ENCODE results near the gene CYSTM1.

Gene CYSTM1

GRCh38 chr5:140282266-140282665 is 107.3 kb downstream of the CYSTM1 start:
- no peak for DNase-seq (ENCODE audit: extremely low spot score)
- CTCF ChIA-PET: interaction anchor here (0.7 kb wide), 1 partner anchor 38 kb away, joined by 3 read pairs; no protein-coding TSS in a partner anchor
- POLR2A ChIA-PET: no interaction called here
- TF ChIP-seq CTBP1 (IDR thresholded peaks at IDR 0.05; ENCODE audit: borderline replicate concordance) (no peak), NFRKB (IDR thresholded peaks at IDR 0.05) (no peak), FOXK2 (IDR thresholded peaks at IDR 0.05) (no peak), FOXM1 (IDR thresholded peaks at IDR 0.05; ENCODE audit: borderline replicate concordance) (no peak), TARDBP (IDR thresholded peaks at IDR 0.05) (no peak), FOXA1 (IDR thresholded peaks at IDR 0.05) (no peak), SP1 (IDR thresholded peaks at IDR 0.05) (no peak), ARNT (IDR thresholded peaks at IDR 0.05) (no peak), BHLHE40 (IDR thresholded peaks at IDR 0.05; ENCODE audit: borderline replicate concordance) (no peak), ZNF384 (IDR thresholded peaks at IDR 0.05) (no peak), L3MBTL2 (conservative IDR thresholded peaks at IDR 0.05) (no peak), HDGF (IDR thresholded peaks at IDR 0.05; ENCODE audit: borderline replicate concordance) (no peak), ELF4 (IDR thresholded peaks at IDR 0.05) (no peak), PKNOX1 (IDR thresholded peaks at IDR 0.05) (no peak), LEF1 (IDR thresholded peaks at IDR 0.05; ENCODE audit: borderline replicate concordance) (no peak), SUZ12 (IDR thresholded peaks at IDR 0.05) (no peak)

- ChIA-PET CTCF (no interaction called here), POLR2A (no interaction called here)
- no peak for TF ChIP-seq FOXK2 (IDR thresholded peaks at IDR 0.05)
- TF ChIP-seq ELF4 (IDR thresholded peaks at IDR 0.05): no peak
- no peak for TF ChIP-seq TARDBP (IDR thresholded peaks at IDR 0.05)
- TF ChIP-seq HDGF (IDR thresholded peaks at IDR 0.05; ENCODE audit: borderline replicate concordance): no peak
- no peak for TF ChIP-seq ARNT (IDR thresholded peaks at IDR 0.05)
- TF ChIP-seq FOXM1 (IDR thresholded peaks at IDR 0.05; ENCODE audit: borderline replicate concordance): no peak
- no peak for TF ChIP-seq CTBP1 (IDR thresholded peaks at IDR 0.05; ENCODE audit: borderline replicate concordance)
- TF ChIP-seq LEF1 (IDR thresholded peaks at IDR 0.05; ENCODE audit: borderline replicate concordance): no peak
- TF ChIP-seq SP1 (IDR thresholded peaks at IDR 0.05): no peak
- TF ChIP-seq L3MBTL2 (conservative IDR thresholded peaks at IDR 0.05): no peak
- no peak for TF ChIP-seq NFRKB (IDR thresholded peaks at IDR 0.05)
- no peak for TF ChIP-seq PKNOX1 (IDR thresholded peaks at IDR 0.05)
- TF ChIP-seq FOXA1 (IDR thresholded peaks at IDR 0.05): no peak
- TF ChIP-seq BHLHE40 (IDR thresholded peaks at IDR 0.05; ENCODE audit: borderline replicate concordance): no peak
- DNase-seq (ENCODE audit: extremely low spot score): no peak
Observed at GRCh38 chr5:140284013-140284412, 109.0 kb downstream of the CYSTM1 start.

GRCh38 chr5:140286424-140286823 is 111.4 kb downstream of the CYSTM1 start:
- POLR2A ChIA-PET: interaction anchor here (2.7 kb wide), 1 partner anchor 16 kb away, joined by 14 read pairs; the partner anchor contains the start of gene PFDN1
- DNase-seq (ENCODE audit: extremely low spot score): no peak
- CTCF ChIA-PET: interaction anchor here (0.6 kb wide), 1 partner anchor 22 kb away, joined by 3 read pairs; no protein-coding TSS in a partner anchor
- TF ChIP-seq SP1 (IDR thresholded peaks at IDR 0.05) (no peak), FOXK2 (IDR thresholded peaks at IDR 0.05) (no peak), SUZ12 (IDR thresholded peaks at IDR 0.05) (no peak), ZNF384 (IDR thresholded peaks at IDR 0.05) (no peak), FOXA1 (IDR thresholded peaks at IDR 0.05) (no peak)

- CTCF ChIA-PET: interaction anchor here (1.7 kb wide), 1 partner anchor 43 kb away, joined by 4 read pairs; no protein-coding TSS in a partner anchor
- TF ChIP-seq FOXA1 (IDR thresholded peaks at IDR 0.05): no peak
- TF ChIP-seq NFRKB (IDR thresholded peaks at IDR 0.05): no peak
- no peak for TF ChIP-seq HDGF (IDR thresholded peaks at IDR 0.05; ENCODE audit: borderline replicate concordance)
- TF ChIP-seq FOXM1 (IDR thresholded peaks at IDR 0.05; ENCODE audit: borderline replicate concordance): no peak
- TF ChIP-seq FOXK2 (IDR thresholded peaks at IDR 0.05): no peak
- no peak for TF ChIP-seq TARDBP (IDR thresholded peaks at IDR 0.05)
- no peak for TF ChIP-seq LEF1 (IDR thresholded peaks at IDR 0.05; ENCODE audit: borderline replicate concordance)
- no peak for DNase-seq (ENCODE audit: extremely low spot score)
- POLR2A ChIA-PET: interaction anchor here (2.7 kb wide), 1 partner anchor 15 kb away, joined by 14 read pairs; the partner anchor contains the start of gene PFDN1
Observed at GRCh38 chr5:140287801-140288521, 113.0 kb downstream of the CYSTM1 start.

GRCh38 chr5:140292212-140293036 is 117.4 kb downstream of the CYSTM1 start:
- no peak for DNase-seq (ENCODE audit: extremely low spot score)
- ChIA-PET POLR2A (interaction anchor here (1.4 kb wide), 1 partner anchor 11 kb away, joined by 6 read pairs; the partner anchor contains the start of gene PFDN1), CTCF (interaction anchor here (1.0 to 1.2 kb wide), 2 partner anchors 53 to 54 kb away, joined by 3 to 4 read pairs; partner anchors contain the start of gene HBEGF)
- TF ChIP-seq BHLHE40 (IDR thresholded peaks at IDR 0.05; ENCODE audit: borderline replicate concordance) (no peak), CTBP1 (IDR thresholded peaks at IDR 0.05; ENCODE audit: borderline replicate concordance) (no peak), FOXA1 (IDR thresholded peaks at IDR 0.05) (no peak)

Data from HEK293T (cell line).